Measurements from ENCODE around the gene ECE2. TPM values are rescaled to one million over a fixed set of nuclear protein-coding genes. Genes with fewer than 3 reads are reported as not detected.

ECE2 gene
- total RNA-seq, 1 experiment from 2014 or later: 0.46 TPM

GRCh38 chr3:184282941-184283340 is 7.1 kb downstream of the ECE2 start:
- Mint-ChIP-seq H3K9me3 (no peaks in the 10 kb centered on the region), H3K4me1 (peaks cover 5% of the 10 kb centered on the region; the same call in 1 of the 2 replicates), H3K36me3 (no peaks in the 10 kb centered on the region), H3K27ac (no peak overlapping the region), H3K27me3 (ENCODE audit: low read depth) (peaks cover 11% of the 10 kb centered on the region), H3K4me3 (no peak overlapping the region)
- TF ChIP-seq ELF4 (CRISPR knock-in tag; IDR thresholded peaks at IDR 0.05; ENCODE audit: low read depth) (no peak), ZNF263 (CRISPR knock-in tag; IDR thresholded peaks at IDR 0.05; ENCODE audit: low read depth) (no peak), SMAD4 (CRISPR knock-in tag; IDR thresholded peaks at IDR 0.05) (no peak), TP53 (CRISPR knock-in tag; IDR thresholded peaks at IDR 0.05) (no peak), TEAD1 (CRISPR knock-in tag; IDR thresholded peaks at IDR 0.05) (no peak), TEAD4 (CRISPR knock-in tag; IDR thresholded peaks at IDR 0.05) (no peak), JUN (CRISPR knock-in tag; IDR thresholded peaks at IDR 0.05) (no peak), GABPB1 (CRISPR knock-in tag; IDR thresholded peaks at IDR 0.05) (no peak)
- TF ChIP-seq, protein P1, sequence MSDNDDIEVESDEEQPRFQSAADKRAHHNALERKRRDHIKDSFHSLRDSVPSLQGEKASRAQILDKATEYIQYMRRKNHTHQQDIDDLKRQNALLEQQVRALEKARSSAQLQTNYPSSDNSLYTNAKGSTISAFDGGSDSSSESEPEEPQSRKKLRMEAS (CRISPR knock-in tag; IDR thresholded peaks at IDR 0.05): no peak
- TF ChIP-seq, protein P2, sequence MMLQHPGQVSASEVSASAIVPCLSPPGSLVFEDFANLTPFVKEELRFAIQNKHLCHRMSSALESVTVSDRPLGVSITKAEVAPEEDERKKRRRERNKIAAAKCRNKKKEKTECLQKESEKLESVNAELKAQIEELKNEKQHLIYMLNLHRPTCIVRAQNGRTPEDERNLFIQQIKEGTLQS (CRISPR knock-in tag; conservative IDR thresholded peaks at IDR 0.05): no peak
- TF ChIP-seq, protein P3, sequence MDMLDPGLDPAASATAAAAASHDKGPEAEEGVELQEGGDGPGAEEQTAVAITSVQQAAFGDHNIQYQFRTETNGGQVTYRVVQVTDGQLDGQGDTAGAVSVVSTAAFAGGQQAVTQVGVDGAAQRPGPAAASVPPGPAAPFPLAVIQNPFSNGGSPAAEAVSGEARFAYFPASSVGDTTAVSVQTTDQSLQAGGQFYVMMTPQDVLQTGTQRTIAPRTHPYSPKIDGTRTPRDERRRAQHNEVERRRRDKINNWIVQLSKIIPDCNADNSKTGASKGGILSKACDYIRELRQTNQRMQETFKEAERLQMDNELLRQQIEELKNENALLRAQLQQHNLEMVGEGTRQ (CRISPR knock-in tag; IDR thresholded peaks at IDR 0.05): no peak
- TF ChIP-seq, protein P4, sequence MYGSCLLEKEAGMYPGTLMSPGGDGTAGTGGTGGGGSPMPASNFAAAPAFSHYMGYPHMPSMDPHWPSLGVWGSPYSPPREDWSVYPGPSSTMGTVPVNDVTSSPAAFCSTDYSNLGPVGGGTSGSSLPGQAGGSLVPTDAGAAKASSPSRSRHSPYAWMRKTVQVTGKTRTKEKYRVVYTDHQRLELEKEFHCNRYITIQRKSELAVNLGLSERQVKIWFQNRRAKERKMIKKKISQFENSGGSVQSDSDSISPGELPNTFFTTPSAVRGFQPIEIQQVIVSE (CRISPR knock-in tag; IDR thresholded peaks at IDR 0.05; ENCODE audit: borderline replicate concordance): no peak
- TF ChIP-seq, protein P5, sequence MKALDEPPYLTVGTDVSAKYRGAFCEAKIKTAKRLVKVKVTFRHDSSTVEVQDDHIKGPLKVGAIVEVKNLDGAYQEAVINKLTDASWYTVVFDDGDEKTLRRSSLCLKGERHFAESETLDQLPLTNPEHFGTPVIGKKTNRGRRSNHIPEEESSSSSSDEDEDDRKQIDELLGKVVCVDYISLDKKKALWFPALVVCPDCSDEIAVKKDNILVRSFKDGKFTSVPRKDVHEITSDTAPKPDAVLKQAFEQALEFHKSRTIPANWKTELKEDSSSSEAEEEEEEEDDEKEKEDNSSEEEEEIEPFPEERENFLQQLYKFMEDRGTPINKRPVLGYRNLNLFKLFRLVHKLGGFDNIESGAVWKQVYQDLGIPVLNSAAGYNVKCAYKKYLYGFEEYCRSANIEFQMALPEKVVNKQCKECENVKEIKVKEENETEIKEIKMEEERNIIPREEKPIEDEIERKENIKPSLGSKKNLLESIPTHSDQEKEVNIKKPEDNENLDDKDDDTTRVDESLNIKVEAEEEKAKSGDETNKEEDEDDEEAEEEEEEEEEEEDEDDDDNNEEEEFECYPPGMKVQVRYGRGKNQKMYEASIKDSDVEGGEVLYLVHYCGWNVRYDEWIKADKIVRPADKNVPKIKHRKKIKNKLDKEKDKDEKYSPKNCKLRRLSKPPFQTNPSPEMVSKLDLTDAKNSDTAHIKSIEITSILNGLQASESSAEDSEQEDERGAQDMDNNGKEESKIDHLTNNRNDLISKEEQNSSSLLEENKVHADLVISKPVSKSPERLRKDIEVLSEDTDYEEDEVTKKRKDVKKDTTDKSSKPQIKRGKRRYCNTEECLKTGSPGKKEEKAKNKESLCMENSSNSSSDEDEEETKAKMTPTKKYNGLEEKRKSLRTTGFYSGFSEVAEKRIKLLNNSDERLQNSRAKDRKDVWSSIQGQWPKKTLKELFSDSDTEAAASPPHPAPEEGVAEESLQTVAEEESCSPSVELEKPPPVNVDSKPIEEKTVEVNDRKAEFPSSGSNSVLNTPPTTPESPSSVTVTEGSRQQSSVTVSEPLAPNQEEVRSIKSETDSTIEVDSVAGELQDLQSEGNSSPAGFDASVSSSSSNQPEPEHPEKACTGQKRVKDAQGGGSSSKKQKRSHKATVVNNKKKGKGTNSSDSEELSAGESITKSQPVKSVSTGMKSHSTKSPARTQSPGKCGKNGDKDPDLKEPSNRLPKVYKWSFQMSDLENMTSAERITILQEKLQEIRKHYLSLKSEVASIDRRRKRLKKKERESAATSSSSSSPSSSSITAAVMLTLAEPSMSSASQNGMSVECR (CRISPR knock-in tag; IDR thresholded peaks at IDR 0.05; ENCODE audit: borderline replicate concordance): no peak
- CTCF ChIA-PET: interaction anchor here (0.6 to 1.3 kb wide), 3 partner anchors 33 to 75 kb away, joined by 3 to 4 read pairs (median 4); partner anchors contain the start of gene EEF1AKMT4
- POLR2A ChIA-PET: no interaction called here
- no peak for DNase-seq (ENCODE audit: low spot score)
- no peak for ATAC-seq

DNA sequence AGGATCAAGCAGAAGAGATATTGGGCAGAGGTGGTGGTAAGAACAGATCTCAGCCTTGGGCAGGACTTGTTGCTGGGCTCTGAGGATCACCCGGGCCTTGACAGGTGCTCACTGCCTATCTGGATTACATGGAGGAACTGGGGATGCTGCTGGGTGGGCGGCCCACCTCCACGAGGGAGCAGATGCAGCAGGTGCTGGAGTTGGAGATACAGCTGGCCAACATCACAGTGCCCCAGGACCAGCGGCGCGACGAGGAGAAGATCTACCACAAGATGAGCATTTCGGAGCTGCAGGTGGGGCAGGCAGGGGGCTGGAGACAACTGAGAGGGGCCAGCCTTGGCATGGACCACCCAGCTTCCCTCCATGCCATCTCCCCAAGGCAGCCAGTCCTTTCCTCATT is 7.9 kb downstream of the ECE2 start:
- ChIA-PET CTCF (interaction anchor here (0.6 to 2.1 kb wide), 4 partner anchors 23 to 516 kb away, joined by 3 to 11 read pairs (median 9); partner anchors contain the start of gene CAMK2N2), POLR2A (interaction anchor here (0.6 to 1.1 kb wide), 2 partner anchors 43 to 202 kb away, joined by 3 to 4 read pairs; no protein-coding TSS in a partner anchor)
- DNase-seq (ENCODE audit: low spot score): no peak
- H3K27me3 Mint-ChIP-seq (ENCODE audit: low read depth): peaks cover 10% of the 10 kb centered on the region
- no peak overlapping the region for H3K27ac Mint-ChIP-seq
- peaks cover 5% of the 10 kb centered on the region; the same call in 1 of the 2 replicates for H3K4me1 Mint-ChIP-seq
- no peaks in the 10 kb centered on the region for H3K9me3 Mint-ChIP-seq
- no peak overlapping the region for H3K4me3 Mint-ChIP-seq
- no peak for ATAC-seq
- TF ChIP-seq ATF2 (CRISPR knock-in tag; IDR thresholded peaks at IDR 0.05; ENCODE audit: borderline replicate concordance, low read depth) (no peak), TEAD4 (CRISPR knock-in tag; IDR thresholded peaks at IDR 0.05) (no peak), FOXJ3 (CRISPR knock-in tag; IDR thresholded peaks at IDR 0.05; ENCODE audit: borderline replicate concordance) (no peak), E2F5 (CRISPR knock-in tag; IDR thresholded peaks at IDR 0.05) (no peak), SMAD4 (CRISPR knock-in tag; IDR thresholded peaks at IDR 0.05) (no peak), ETV6 (CRISPR knock-in tag; IDR thresholded peaks at IDR 0.05) (no peak), ZNF396 (CRISPR knock-in tag; IDR thresholded peaks at IDR 0.05; ENCODE audit: borderline replicate concordance) (no peak)
- TF ChIP-seq, protein P6, sequence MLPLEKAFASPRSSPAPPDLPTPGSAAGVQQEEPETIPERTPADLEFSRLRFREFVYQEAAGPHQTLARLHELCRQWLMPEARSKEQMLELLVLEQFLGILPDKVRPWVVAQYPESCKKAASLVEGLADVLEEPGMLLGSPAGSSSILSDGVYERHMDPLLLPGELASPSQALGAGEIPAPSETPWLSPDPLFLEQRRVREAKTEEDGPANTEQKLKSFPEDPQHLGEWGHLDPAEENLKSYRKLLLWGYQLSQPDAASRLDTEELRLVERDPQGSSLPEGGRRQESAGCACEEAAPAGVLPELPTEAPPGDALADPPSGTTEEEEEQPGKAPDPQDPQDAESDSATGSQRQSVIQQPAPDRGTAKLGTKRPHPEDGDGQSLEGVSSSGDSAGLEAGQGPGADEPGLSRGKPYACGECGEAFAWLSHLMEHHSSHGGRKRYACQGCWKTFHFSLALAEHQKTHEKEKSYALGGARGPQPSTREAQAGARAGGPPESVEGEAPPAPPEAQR (CRISPR knock-in tag; IDR thresholded peaks at IDR 0.05): no peak
- H3K36me3 Mint-ChIP-seq: no peaks in the 10 kb centered on the region

Measured in WTC11 (cell line).